HepG2 (cell line): ENCODE data around the gene LGALS1. TPM values are rescaled to one million over a fixed set of nuclear protein-coding genes. Genes with fewer than 3 reads are reported as not detected.

Source experiments
- AGO1 ChIP-seq: fragments of 200-400 bp; formaldehyde crosslinking; IDR thresholded peaks from 2 replicates; pipeline ENCODE4 v1.6.1; 2017; ENCODE audit warnings: mild to moderate bottlenecking, low read depth, low read length, moderate library complexity; ENCODE audit not compliant: poor library complexity, severe bottlenecking
- CHD4 ChIP-seq: fragments of 200-600 bp; sonication (generic); IDR thresholded peaks from 2 replicates; pipeline ENCODE4 v1.7.0; 2017; ENCODE audit warnings: mild to moderate bottlenecking, low read length, borderline replicate concordance
- HMGA1 ChIP-seq: sonication (generic); formaldehyde crosslinking; conservative IDR thresholded peaks from 2 replicates; pipeline ENCODE4 v1.4.0; 2020; ENCODE audit warnings: missing genetic modification reagents
- IRF2 ChIP-seq: IDR thresholded peaks from 2 replicates; pipeline ENCODE4 v1.6.1; 2018; ENCODE audit warnings: missing genetic modification reagents, missing compliant biosample characterization
- ISL2 ChIP-seq: sonication (generic); formaldehyde crosslinking; IDR thresholded peaks from 2 replicates; pipeline ENCODE4 v1.5.0; 2020; ENCODE audit warnings: missing genetic modification reagents
- NFKB2 ChIP-seq: sonication (generic); formaldehyde crosslinking; IDR thresholded peaks from 2 replicates; pipeline ENCODE4 v1.4.0; 2020; ENCODE audit warnings: missing genetic modification reagents, borderline replicate concordance
- POLR2AphosphoS5 ChIP-seq: IDR thresholded peaks from 2 replicates; pipeline ENCODE4 v1.6.1; 2012; ENCODE audit warnings: low read depth, low read length
- SP5 ChIP-seq: IDR thresholded peaks from 2 replicates; pipeline ENCODE4 v1.6.1; 2016; ENCODE audit warnings: low read depth, borderline replicate concordance
- STAG1 ChIP-seq: sonication (generic); formaldehyde crosslinking; IDR thresholded peaks from 2 replicates; pipeline ENCODE4 v1.4.0; 2020; ENCODE audit warnings: missing genetic modification reagents
- TAF15 ChIP-seq: fragments of 200-400 bp; formaldehyde crosslinking; IDR thresholded peaks from one replicate; pipeline ENCODE4 v1.6.1; 2018; ENCODE audit warnings: mild to moderate bottlenecking, low read depth, low read length; ENCODE audit not compliant: poor library complexity, severe bottlenecking
- ZBTB7A ChIP-seq: sonication (generic); formaldehyde crosslinking; IDR thresholded peaks from 2 replicates; pipeline ENCODE4 v1.8.0; 2022; ENCODE audit warnings: mild to moderate bottlenecking, missing genetic modification reagents
- ZNF331 ChIP-seq: sonication (generic); formaldehyde crosslinking; IDR thresholded peaks from 2 replicates; pipeline ENCODE4 v1.4.0; 2020; ENCODE audit warnings: missing genetic modification reagents
- ZNF788 ChIP-seq: sonication (generic); formaldehyde crosslinking; IDR thresholded peaks from 2 replicates; pipeline ENCODE4 v1.5.0; 2020; ENCODE audit warnings: mild to moderate bottlenecking, missing genetic modification reagents, borderline replicate concordance
- ZSCAN22 ChIP-seq: sonication (generic); formaldehyde crosslinking; IDR thresholded peaks from 2 replicates; pipeline ENCODE4 v1.4.0; 2020; ENCODE audit warnings: mild to moderate bottlenecking, missing genetic modification reagents
- polyA plus RNA-seq, 8 experiments: library from polyadenylated mRNA; depleted of rRNA in 3 of 8; stranded (reverse) in 7 of 8; unstranded in 1 of 8; fragments of >200 nt; fragmentation: Illumina TruSeq in 4 of 8; extraction: Trizol in 4 of 8; gene quantifications; 2 replicates each; pipeline versions ENCODE4 v1.2.1 to v1.2.3, GENCODE V29; 2011 to 2016; ENCODE audit warnings: low read depth in 4 of 8, missing spikeins in 1 of 8, mixed read lengths in 1 of 8; ENCODE audit not compliant: insufficient read depth in 1 of 8
- total RNA-seq, 5 experiments: library from RNA; depleted of rRNA; stranded (reverse); fragments of >200 nt; fragmentation: Illumina TruSeq; extraction: Trizol; gene quantifications; 2 replicates each; pipeline ENCODE4 v1.2.3, GENCODE V29; 2016; ENCODE audit warnings: low read depth in 1 of 5
- TF ChIP-seq, protein P1 (sequence below): sonication (generic); formaldehyde crosslinking; IDR thresholded peaks from 2 replicates; pipeline ENCODE4 v1.5.1; 2020; ENCODE audit warnings: mild to moderate bottlenecking, missing genetic modification reagents, borderline replicate concordance
- TF ChIP-seq, protein P2 (sequence below): sonication (generic); formaldehyde crosslinking; IDR thresholded peaks from 2 replicates; pipeline ENCODE4 v1.4.0; 2020; ENCODE audit warnings: low read depth, missing genetic modification reagents
- TF ChIP-seq, protein P3 (sequence below): sonication (generic); formaldehyde crosslinking; IDR thresholded peaks from 2 replicates; pipeline ENCODE4 v1.5.1; 2020; ENCODE audit warnings: mild to moderate bottlenecking, missing genetic modification reagents, borderline replicate concordance

The LGALS1 gene
- total and polyA plus RNA-seq, 2 of the 13 experiments (the other 11 are each of a cell fraction or from before 2014, with no cell fraction given) = 103 to 858 TPM

DNA sequence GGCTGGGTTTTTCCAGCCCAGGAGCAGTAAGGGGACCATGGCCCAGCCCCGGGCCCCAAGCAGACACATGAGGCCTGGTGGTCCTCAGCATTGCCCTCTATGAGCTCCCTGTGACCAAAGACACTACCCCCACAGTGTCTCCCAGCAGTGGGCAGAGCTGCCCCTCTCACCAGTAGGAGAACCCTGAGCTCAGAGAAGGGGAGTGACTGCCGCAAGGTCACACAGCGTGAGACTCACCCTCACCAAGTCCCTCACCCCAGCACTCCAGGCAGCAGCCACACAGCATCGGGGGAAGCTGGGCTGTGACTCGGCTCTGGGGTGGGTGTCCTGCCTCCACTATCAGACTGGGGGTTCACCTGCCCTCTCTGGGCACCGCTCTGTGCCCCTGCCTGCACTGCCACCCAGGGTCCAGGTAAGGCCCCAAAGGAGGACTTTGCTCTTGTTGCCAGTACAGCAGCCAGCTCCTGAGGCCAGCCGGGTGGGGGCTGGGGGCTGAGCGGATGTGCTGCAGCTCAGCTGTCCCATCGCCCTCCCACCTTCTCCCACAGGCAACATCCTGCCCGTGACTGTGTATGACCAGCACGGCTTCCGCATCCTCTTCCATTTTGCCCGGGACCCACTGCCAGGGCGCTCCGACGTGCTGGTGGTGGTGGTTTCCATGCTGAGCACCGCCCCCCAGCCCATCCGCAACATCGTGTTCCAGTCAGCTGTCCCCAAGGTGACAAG lies 43.8 kb upstream of the LGALS1 start (continued):
- TF ChIP-seq, protein P1, sequence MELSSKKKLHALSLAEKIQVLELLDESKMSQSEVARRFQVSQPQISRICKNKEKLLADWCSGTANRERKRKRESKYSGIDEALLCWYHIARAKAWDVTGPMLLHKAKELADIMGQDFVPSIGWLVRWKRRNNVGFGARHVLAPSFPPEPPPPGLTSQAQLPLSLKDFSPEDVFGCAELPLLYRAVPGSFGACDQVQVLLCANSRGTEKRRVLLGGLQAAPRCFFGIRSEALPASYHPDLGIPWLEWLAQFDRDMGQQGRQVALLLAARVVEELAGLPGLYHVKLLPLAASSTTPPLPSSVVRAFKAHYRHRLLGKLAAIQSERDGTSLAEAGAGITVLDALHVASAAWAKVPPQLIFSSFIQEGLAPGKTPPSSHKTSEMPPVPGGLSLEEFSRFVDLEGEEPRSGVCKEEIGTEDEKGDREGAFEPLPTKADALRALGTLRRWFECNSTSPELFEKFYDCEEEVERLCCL (CRISPR knock-in tag) = 0 out of 2 replicates have a peak, but pooled peaks have one; percentile 10
- TF ChIP-seq ZNF331 (CRISPR knock-in tag) = peak; percentile 36; the same call in 1 of the 2 replicates
- TF ChIP-seq NFKB2 (CRISPR knock-in tag) = peak; percentile 26; the same call in 1 of the 2 replicates
- peak; percentile 90 for TF ChIP-seq ZBTB7A (CRISPR knock-in tag)
- TF ChIP-seq SP5 (CRISPR knock-in tag) = peak; percentile 61; the same call in 1 of the 2 replicates
- no peak for TF ChIP-seq TAF15
- TF ChIP-seq HMGA1 = no peak
- TF ChIP-seq ZSCAN22 (CRISPR knock-in tag) = peak; percentile 95
- no peak for TF ChIP-seq ISL2
- peak; percentile 42; the same call in 1 of the 2 replicates for TF ChIP-seq POLR2AphosphoS5
- TF ChIP-seq, protein P2, sequence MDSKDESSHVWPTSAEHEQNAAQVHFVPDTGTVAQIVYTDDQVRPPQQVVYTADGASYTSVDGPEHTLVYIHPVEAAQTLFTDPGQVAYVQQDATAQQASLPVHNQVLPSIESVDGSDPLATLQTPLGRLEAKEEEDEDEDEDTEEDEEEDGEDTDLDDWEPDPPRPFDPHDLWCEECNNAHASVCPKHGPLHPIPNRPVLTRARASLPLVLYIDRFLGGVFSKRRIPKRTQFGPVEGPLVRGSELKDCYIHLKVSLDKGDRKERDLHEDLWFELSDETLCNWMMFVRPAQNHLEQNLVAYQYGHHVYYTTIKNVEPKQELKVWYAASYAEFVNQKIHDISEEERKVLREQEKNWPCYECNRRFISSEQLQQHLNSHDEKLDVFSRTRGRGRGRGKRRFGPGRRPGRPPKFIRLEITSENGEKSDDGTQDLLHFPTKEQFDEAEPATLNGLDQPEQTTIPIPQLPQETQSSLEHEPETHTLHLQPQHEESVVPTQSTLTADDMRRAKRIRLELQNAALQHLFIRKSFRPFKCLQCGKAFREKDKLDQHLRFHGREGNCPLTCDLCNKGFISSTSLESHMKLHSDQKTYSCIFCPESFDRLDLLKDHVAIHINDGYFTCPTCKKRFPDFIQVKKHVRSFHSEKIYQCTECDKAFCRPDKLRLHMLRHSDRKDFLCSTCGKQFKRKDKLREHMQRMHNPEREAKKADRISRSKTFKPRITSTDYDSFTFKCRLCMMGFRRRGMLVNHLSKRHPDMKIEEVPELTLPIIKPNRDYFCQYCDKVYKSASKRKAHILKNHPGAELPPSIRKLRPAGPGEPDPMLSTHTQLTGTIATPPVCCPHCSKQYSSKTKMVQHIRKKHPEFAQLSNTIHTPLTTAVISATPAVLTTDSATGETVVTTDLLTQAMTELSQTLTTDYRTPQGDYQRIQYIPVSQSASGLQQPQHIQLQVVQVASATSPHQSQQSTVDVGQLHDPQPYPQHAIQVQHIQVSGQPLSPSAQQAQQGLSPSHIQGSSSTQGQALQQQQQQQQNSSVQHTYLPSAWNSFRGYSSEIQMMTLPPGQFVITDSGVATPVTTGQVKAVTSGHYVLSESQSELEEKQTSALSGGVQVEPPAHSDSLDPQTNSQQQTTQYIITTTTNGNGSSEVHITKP (CRISPR knock-in tag) = peak; percentile 47; the same call in 1 of the 2 replicates
- peak; percentile 57; the same call in 1 of the 2 replicates for TF ChIP-seq CHD4
- peak; percentile 15; the same call in 1 of the 2 replicates for TF ChIP-seq STAG1 (CRISPR knock-in tag)
- TF ChIP-seq, protein P3, sequence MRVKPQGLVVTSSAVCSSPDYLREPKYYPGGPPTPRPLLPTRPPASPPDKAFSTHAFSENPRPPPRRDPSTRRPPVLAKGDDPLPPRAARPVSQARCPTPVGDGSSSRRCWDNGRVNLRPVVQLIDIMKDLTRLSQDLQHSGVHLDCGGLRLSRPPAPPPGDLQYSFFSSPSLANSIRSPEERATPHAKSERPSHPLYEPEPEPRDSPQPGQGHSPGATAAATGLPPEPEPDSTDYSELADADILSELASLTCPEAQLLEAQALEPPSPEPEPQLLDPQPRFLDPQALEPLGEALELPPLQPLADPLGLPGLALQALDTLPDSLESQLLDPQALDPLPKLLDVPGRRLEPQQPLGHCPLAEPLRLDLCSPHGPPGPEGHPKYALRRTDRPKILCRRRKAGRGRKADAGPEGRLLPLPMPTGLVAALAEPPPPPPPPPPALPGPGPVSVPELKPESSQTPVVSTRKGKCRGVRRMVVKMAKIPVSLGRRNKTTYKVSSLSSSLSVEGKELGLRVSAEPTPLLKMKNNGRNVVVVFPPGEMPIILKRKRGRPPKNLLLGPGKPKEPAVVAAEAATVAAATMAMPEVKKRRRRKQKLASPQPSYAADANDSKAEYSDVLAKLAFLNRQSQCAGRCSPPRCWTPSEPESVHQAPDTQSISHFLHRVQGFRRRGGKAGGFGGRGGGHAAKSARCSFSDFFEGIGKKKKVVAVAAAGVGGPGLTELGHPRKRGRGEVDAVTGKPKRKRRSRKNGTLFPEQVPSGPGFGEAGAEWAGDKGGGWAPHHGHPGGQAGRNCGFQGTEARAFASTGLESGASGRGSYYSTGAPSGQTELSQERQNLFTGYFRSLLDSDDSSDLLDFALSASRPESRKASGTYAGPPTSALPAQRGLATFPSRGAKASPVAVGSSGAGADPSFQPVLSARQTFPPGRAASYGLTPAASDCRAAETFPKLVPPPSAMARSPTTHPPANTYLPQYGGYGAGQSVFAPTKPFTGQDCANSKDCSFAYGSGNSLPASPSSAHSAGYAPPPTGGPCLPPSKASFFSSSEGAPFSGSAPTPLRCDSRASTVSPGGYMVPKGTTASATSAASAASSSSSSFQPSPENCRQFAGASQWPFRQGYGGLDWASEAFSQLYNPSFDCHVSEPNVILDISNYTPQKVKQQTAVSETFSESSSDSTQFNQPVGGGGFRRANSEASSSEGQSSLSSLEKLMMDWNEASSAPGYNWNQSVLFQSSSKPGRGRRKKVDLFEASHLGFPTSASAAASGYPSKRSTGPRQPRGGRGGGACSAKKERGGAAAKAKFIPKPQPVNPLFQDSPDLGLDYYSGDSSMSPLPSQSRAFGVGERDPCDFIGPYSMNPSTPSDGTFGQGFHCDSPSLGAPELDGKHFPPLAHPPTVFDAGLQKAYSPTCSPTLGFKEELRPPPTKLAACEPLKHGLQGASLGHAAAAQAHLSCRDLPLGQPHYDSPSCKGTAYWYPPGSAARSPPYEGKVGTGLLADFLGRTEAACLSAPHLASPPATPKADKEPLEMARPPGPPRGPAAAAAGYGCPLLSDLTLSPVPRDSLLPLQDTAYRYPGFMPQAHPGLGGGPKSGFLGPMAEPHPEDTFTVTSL (CRISPR knock-in tag) = peak; percentile 27; the same call in 1 of the 2 replicates
- TF ChIP-seq AGO1 = peak; percentile 87
- peak; percentile 56; the same call in 1 of the 2 replicates for TF ChIP-seq IRF2 (CRISPR knock-in tag)
- TF ChIP-seq ZNF788 = peak; percentile 43; the same call in 1 of the 2 replicates
